Neuron (in vitro differentiated cells): ENCODE results near the gene PRKCQ.
"Not testable (repeated sequence)": the region's sequence is repeated elsewhere in the genome, so short reads cannot be mapped to it uniquely, and the experiment has no call there.

Experiments used
- H2AFZ ChIP-seq: one replicate; pipeline ENCODE4 v1.6.1; 2013; ENCODE audit warnings: low read depth, mild to moderate bottlenecking, inconsistent platforms, low read length, moderate library complexity
- H3K27me3 ChIP-seq: one replicate; pipeline ENCODE4 v1.6.1; 2013; ENCODE audit warnings: low read length; ENCODE audit not compliant: insufficient read depth
- H3K36me3 ChIP-seq: one replicate; pipeline ENCODE4 v1.6.1; 2013; ENCODE audit warnings: low read length; ENCODE audit not compliant: insufficient read depth
- H3K4me1 ChIP-seq: one replicate; pipeline ENCODE4 v1.6.1; 2013; ENCODE audit warnings: low read length; ENCODE audit not compliant: insufficient read depth
- H3K4me3 ChIP-seq: 2 replicates; pipeline ENCODE4 v1.5.1; 2013; ENCODE audit warnings: mild to moderate bottlenecking, low read length, moderate library complexity
- H3K9me3 ChIP-seq: one replicate; pipeline ENCODE4 v1.6.1; 2013; ENCODE audit warnings: low read length

Gene PRKCQ

GRCh38 chr10:6460861-6461409 is 119.1 kb downstream of the PRKCQ start:
- no peaks in the 10 kb centered on the region for H3K27me3 ChIP-seq
- no peak overlapping the region for H3K4me3 ChIP-seq
- H3K9me3 ChIP-seq: no peaks in the 10 kb centered on the region
- no peak overlapping the region for H2AFZ ChIP-seq
- no peaks in the 10 kb centered on the region for H3K36me3 ChIP-seq
- no peaks in the 10 kb centered on the region for H3K4me1 ChIP-seq

GRCh38 chr10:6458814-6459213 is 121.3 kb downstream of the PRKCQ start:
- Histone ChIP-seq H2AFZ (no peak overlapping the region), H3K27me3 (no peaks in the 10 kb centered on the region), H3K4me1 (no peaks in the 10 kb centered on the region), H3K9me3 (no peaks in the 10 kb centered on the region), H3K36me3 (no peaks in the 10 kb centered on the region), H3K4me3 (no peak overlapping the region)

DNA sequence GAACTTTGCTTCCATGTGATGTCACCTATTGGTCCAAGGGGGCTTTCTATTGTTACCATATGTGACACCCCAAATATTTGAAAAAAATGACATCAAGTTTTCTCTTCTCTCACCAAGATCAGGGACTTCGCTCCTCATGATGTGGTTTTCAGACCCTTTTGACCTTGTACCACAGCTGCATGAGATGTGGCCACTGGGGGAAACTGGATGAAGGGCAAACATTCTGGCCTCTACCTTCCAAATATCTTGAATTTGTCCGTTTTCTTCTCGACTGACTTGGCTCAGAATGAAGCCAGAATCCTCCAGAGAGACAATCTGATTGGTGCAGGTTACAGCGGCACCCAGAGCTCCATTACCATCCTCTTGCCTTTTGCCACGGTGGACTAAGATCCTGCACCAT is 122.7 kb downstream of the PRKCQ start:
- Histone ChIP-seq H2AFZ (no peak overlapping the region), H3K9me3 (no peaks in the 10 kb centered on the region), H3K4me3 (no peak overlapping the region), H3K4me1 (no peaks in the 10 kb centered on the region), H3K27me3 (no peaks in the 10 kb centered on the region), H3K36me3 (no peaks in the 10 kb centered on the region)

DNA sequence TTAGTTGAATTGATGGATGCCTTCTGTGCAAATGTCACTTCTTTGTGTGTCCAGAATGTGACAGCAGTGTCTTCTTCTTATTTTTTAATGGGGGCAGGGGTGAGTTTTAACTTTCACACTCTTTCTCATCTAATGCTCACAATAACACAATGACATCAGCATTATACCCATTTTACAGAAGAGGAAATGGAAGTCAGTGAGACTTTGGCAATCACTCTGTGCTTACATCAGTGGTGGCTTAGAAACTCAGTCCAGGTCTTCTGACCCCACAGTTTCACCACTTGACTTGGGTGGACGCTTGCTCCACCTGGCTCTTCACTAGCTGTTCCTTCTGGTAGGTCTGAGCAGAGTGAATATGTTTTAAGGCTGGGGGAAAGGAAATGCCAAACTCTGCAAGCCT is 124.0 kb downstream of the PRKCQ start:
- Histone ChIP-seq H3K4me3 (no peak overlapping the region), H2AFZ (no peak overlapping the region), H3K9me3 (no peaks in the 10 kb centered on the region), H3K27me3 (no peaks in the 10 kb centered on the region), H3K4me1 (no peaks in the 10 kb centered on the region), H3K36me3 (no peaks in the 10 kb centered on the region)

DNA sequence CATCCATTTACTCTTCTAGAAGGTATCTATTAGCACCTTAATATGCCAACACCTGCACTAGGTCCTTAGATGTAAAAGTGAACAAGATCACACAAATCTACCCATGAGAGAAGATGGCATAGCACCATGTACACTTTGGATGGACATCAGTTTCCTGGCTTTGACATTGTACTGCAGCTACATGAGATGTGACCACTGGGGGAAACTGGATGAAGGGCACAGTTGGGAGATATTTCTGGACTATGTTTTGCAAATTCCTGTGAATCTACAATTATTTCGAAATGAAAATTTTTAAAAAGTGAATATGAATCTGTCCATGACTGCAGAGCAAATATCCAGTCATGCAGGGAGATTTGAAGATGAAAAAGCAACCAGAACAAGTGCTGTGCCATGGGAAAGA is 124.5 kb downstream of the PRKCQ start:
- no peaks in the 10 kb centered on the region for H3K4me1 ChIP-seq
- no peak overlapping the region for H3K4me3 ChIP-seq
- no peaks in the 10 kb centered on the region for H3K36me3 ChIP-seq

GRCh38 chr10:6446711-6447110 is 133.4 kb downstream of the PRKCQ start:
- no peaks in the 10 kb centered on the region for H3K9me3 ChIP-seq
- no peaks in the 10 kb centered on the region for H3K36me3 ChIP-seq
- no peak overlapping the region for H2AFZ ChIP-seq
- H3K4me1 ChIP-seq: no peaks in the 10 kb centered on the region
- no peak overlapping the region for H3K4me3 ChIP-seq
- no peaks in the 10 kb centered on the region for H3K27me3 ChIP-seq

More for the DNA sequence above, 124.5 kb downstream of the PRKCQ start:
- Histone ChIP-seq H3K9me3 (no peaks in the 10 kb centered on the region), H3K27me3 (no peaks in the 10 kb centered on the region), H2AFZ (no peak overlapping the region)

DNA sequence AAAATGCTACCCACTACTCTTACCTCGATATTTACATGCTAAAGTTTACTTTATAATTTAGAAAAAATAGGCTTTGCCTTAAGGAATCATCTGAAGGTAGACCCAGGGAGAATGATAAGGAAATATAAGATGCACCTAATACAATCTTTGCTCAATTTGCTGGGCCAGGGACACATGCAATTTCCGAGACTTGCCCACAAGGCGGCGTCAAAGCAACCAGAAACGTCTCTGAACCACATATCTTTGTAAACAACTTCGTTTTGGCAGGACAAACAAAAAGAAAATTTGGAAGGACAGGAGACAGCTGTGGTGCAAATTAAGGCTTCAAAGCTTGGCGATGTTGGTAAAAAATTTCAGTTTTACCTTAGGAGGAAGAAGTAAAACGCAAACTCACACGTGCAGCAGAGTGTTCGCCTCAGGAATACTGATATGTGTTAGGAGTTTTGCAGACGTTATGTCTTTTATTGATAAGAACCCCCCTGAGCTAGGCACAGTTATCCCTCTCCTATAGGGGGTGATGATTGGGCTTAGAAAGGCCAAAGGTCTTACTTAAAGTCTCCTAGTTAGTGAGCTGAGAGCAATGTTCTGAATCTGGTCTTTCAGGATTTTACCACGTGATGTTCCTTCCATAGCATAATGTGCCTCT is 134.3 kb downstream of the PRKCQ start:
- H3K4me3 ChIP-seq: no peak overlapping the region
- H2AFZ ChIP-seq: no peak overlapping the region
- no peaks in the 10 kb centered on the region for H3K9me3 ChIP-seq
- no peaks in the 10 kb centered on the region for H3K4me1 ChIP-seq
- no peaks in the 10 kb centered on the region for H3K27me3 ChIP-seq
- H3K36me3 ChIP-seq: no peaks in the 10 kb centered on the region

GRCh38 chr10:6439875-6440274 is 140.2 kb downstream of the PRKCQ start:
- H3K27me3 ChIP-seq, H3K4me3 ChIP-seq, H3K9me3 ChIP-seq, H3K36me3 ChIP-seq, H3K4me1 ChIP-seq, H2AFZ ChIP-seq: not testable (repeated sequence)

- H3K4me3 ChIP-seq: no peak overlapping the region
- no peaks in the 10 kb centered on the region for H3K27me3 ChIP-seq
- H3K9me3 ChIP-seq: no peaks in the 10 kb centered on the region
- H2AFZ ChIP-seq: no peak overlapping the region
- no peaks in the 10 kb centered on the region for H3K4me1 ChIP-seq
- H3K36me3 ChIP-seq: no peaks in the 10 kb centered on the region
Observed at GRCh38 chr10:6431861-6432260, 148.2 kb downstream of the PRKCQ start.

DNA sequence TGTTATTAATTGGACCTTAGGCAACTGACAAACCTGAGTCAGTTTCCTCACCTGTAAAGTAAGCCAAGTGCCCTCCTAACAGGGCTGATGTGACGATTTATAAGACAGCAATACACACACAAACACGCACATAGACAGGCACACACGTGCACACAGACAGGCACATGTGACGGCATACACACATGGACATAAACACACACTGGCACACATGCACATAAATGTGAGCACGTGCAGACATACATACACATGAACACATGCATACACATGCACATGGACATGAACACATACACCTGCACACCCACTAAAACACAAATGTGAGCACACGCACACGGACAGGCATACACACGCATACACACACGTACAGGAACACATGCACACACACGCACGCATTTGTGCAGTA is 148.9 kb downstream of the PRKCQ start:
- no peaks in the 10 kb centered on the region for H3K36me3 ChIP-seq
- no peak overlapping the region for H3K4me3 ChIP-seq
- H3K27me3 ChIP-seq: no peaks in the 10 kb centered on the region
- no peaks in the 10 kb centered on the region for H3K9me3 ChIP-seq
- no peaks in the 10 kb centered on the region for H3K4me1 ChIP-seq
- H2AFZ ChIP-seq: no peak overlapping the region

DNA sequence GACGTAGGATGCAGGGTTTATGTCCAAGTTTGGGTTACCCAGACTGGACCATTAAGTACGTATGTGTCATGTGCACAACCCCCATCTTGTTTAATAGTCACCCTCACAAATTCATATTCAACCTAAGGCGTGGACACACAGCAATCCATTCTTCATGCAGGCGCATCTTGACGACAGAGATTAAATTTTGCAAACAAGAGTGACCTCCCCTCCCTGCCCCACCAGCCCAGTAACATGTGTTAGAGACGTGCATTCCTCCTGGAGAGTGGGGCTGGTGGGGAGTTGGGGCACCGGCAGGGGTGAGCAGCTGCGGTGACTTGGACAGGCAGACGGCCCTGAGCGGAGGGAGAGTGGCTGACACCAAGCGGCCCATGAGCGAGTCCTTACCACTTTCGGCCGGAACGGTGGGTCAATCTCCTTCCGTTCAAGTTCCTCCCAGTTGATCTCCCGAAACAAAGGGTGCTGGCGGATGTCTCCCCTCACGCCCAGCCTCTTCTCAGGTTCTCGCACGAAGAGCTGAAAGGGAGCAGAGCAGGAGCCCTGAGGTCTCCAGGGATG is 149.6 kb downstream of the PRKCQ start:
- Histone ChIP-seq H3K4me3 (no peak overlapping the region), H3K27me3 (no peaks in the 10 kb centered on the region), H3K9me3 (no peaks in the 10 kb centered on the region), H3K4me1 (no peaks in the 10 kb centered on the region), H3K36me3 (no peaks in the 10 kb centered on the region), H2AFZ (no peak overlapping the region)

- Histone ChIP-seq H3K27me3 (no peaks in the 10 kb centered on the region), H3K4me1 (no peaks in the 10 kb centered on the region), H3K4me3 (no peak overlapping the region), H3K36me3 (no peaks in the 10 kb centered on the region), H3K9me3 (no peaks in the 10 kb centered on the region), H2AFZ (no peak overlapping the region)
Observed at GRCh38 chr10:6427357-6427959, 152.6 kb downstream of the PRKCQ start.

DNA sequence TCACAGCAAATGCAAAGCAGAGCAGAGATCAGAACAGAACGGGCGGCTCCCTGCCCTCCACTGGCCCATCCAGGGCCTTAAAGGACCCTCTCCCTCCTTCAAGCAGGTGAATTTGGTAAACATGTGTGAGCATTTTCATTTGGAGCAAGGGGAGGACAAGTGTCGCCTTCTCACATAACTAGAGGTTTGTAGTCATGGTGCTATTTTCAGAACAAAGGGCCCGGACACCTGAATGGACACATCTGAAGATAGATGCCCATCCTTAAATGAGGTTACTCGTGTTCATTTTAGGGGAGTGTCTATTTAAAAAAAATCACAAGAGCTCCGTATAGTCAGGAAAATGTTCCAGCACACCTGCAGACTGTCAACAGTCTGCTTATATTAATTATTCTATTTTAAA is 153.8 kb downstream of the PRKCQ start:
- no peaks in the 10 kb centered on the region for H3K9me3 ChIP-seq
- no peaks in the 10 kb centered on the region for H3K36me3 ChIP-seq
- no peak overlapping the region for H2AFZ ChIP-seq
- H3K27me3 ChIP-seq: no peaks in the 10 kb centered on the region
- no peaks in the 10 kb centered on the region for H3K4me1 ChIP-seq
- H3K4me3 ChIP-seq: no peak overlapping the region
